DMS53 treated with DMSO at 0.1 percent for 48 hours (cell line): ENCODE results near the gene SH3BGRL2.
A peak's percentile ranks its signal among the peaks of the same experiment; 100 is the strongest.

ENCODE experiments used
- DNase-seq: peaks from one replicate; lab custom pipeline; 2025; ENCODE audit not compliant: unreplicated experiment; lab: John Stamatoyannopoulos, UW

The SH3BGRL2 gene

DNA sequence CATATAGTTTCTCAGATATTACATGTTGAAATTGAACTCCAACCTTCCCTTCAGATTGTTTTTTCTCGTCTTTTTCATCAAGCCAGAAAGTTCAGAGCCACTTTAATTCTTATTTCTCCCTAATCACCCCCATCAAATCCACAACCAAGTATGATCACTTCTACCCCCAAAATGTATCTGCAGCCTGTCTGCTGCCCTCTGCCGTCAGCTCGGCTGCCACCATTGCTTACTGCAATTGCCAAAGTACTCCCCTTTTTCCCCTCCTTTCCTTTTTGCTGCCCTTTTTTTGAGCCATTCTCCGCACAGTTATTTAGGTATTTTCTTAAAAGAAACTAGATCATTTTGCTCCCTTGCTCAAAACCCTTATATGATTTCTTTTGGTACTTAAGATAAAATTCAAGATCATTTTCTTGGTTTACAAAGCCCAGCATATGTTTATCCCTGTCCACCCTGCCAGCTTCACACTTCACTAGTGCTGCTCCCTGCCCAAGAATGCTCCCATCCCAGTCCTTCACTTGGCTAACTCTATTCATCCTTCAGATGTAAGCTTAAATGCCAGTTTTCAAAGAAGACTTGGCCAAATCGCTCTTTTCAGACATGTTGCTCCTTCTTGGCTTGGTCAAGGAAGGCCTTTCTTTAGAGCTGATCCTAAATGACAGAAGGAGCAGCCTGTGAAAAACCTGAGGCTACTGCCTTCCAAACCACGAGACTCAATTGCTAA lies 63.7 kb downstream of the SH3BGRL2 start:
- DNase-seq = no peak

DNA sequence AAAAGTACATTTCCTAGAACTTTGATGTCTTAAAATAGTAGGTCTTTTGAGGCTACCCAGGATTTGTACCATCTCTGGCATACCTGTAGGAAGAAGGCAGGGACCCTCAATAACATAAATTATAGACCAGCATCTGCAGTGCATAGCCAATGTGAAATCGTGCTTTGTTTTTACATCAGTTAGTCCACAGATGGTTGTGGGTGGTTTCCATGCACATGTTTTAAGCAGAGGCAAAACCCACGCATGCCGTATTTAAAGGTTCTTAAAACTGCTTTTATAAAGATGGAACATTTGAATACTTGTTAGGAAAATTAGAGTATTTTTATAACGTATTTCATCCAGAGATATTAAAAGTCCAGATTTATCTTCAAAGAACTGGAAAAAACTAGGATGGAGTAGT lies 66.3 kb downstream of the SH3BGRL2 start:
- DNase-seq = no peak

DNA sequence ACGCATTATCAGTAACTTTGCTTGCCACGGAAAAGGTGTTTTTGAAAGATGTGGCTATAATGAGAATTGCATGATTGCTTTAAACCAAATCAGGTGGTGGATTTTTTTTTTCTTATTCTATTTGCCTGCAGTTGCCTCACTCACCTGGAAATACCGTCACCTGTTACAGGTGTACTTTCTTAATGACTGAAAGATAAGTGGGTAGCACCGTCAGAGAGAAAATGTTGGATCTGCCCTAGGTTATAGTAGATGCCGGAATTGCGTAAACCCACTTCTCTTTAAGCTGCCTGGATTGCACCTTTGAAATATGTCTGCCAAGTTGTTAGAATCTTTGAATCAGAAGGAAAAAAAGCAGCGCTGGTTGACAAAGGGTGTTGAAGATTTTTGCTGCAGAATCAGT lies 68.5 kb downstream of the SH3BGRL2 start:
- DNase-seq = no peak

GRCh38 chr6:79702691-79703090 lies 71.6 kb downstream of the SH3BGRL2 start:
- no peak for DNase-seq

GRCh38 chr6:79704200-79704599 lies 73.1 kb downstream of the SH3BGRL2 start:
- DNase-seq = no peak

- DNase-seq = no peak
Measured at GRCh38 chr6:79705456-79705995, 74.4 kb downstream of the SH3BGRL2 start.

- DNase-seq = no peak
Measured at GRCh38 chr6:79706527-79706926, 75.4 kb downstream of the SH3BGRL2 start.

- no peak for DNase-seq
Measured at GRCh38 chr6:79707621-79708020, 76.5 kb downstream of the SH3BGRL2 start.

DNA sequence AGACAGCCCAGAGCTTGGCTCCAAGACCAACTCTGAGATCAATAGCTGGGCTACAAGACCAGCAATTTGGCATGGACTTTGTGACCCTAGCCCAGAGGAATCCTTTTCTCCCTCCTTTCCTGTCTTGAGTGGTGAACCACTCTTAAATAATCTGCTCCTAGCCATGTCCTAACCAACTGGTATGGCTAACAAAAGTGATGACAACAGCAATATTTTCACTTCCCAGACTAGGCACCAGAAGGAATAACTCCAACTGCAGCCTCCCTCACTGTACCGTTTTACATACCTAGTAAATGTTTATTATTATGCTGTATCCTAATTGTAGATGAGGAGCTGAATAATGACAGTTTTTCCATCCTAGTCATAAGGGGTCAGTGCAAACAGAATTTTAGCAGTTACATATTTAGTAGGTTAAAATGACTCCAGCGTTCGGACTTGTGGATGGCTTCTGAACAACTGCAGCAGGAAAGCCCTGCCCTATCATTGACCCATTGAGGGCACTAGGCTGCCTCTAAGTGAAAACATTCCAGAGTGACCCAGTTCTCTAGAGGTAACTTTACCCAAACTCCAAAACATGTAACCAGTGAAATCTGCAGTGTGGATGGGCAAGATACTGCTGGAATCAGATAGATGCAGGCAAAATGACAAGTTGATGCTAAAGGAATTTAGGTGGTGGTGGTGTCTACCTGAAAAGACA lies 77.1 kb downstream of the SH3BGRL2 start:
- no peak for DNase-seq

- DNase-seq = peak; percentile 48
Measured at GRCh38 chr6:79710127-79710526, 79.0 kb downstream of the SH3BGRL2 start.

- no peak for DNase-seq
Measured at GRCh38 chr6:79711167-79711566, 80.0 kb downstream of the SH3BGRL2 start.

- no peak for DNase-seq
Measured at GRCh38 chr6:79712144-79712543, 81.0 kb downstream of the SH3BGRL2 start.

- no peak for DNase-seq
Measured at GRCh38 chr6:79712616-79713135, 81.5 kb downstream of the SH3BGRL2 start.

GRCh38 chr6:79713701-79714322 lies 82.7 kb downstream of the SH3BGRL2 start:
- DNase-seq = peak; percentile 39

- no peak for DNase-seq
Measured at GRCh38 chr6:79717989-79718388, 86.9 kb downstream of the SH3BGRL2 start.

DNA sequence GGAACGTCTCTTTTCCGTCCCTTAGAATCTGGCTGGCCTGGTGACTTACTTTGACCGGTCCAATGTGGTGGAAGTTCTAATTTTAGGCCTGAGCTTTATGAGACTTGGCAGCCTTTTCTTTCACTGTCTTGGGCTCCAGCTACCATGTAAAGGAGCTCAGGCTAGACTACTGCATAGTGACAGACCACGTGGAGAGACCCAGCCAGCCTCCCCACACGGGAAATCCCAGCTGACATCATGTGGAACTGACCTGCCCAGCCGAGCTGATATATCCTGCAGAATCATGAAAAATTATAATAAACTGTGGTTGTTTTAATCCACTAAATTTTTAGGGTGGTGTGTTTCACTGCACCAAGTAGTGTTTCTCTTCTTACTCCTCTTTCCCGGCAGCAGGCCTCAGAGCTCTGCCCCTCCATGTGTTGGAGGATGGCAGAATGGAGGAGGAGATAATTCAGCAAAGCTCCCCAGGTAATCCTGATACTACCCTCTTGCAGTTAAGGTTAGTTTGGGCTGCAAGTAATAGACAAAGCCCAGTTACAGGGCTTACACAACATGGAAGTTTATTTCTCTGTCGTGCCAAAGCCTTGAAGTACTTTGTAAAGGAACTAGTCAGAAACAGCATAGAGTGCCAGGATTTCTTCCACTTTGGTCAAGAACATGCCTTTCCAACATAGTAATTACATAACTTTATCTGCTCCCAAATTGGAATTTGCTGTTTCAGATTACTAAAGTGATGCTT lies 87.5 kb downstream of the SH3BGRL2 start:
- DNase-seq = no peak

DNA sequence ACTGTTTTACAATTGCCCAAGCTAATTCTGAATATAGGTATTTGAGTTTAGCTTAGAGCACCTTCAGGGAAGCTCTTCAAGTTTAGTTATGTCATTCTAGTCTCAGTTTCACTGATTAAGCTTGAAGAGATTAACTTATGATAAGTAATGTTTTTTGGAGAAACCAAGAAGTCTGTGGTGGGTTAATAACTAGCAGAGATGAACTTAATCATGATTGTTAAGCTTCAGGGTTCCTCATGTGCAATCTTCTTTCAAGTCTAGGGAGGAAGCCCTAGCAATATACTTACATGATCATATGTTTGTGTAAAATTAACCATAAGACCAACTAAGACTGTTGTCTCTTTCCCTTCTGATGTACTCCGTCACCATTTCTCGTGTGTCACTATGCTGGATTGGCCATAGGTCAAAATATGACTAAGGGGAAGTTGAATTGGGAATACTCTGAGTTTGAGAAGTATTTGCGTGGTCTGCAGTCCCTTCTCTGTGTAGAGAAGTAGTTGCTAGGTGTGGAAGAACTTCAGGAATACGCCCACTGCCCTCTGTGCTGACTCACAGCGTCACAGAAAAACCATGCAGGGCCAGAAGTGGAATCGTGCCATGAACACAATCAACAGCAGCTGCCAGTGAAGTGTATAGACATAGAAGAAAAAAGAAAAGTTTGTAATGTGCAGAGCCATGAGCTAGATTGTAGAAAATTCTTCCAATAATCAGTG lies 88.3 kb downstream of the SH3BGRL2 start:
- no peak for DNase-seq

- DNase-seq = no peak
Measured at GRCh38 chr6:79724816-79725215, 93.7 kb downstream of the SH3BGRL2 start.

DNA sequence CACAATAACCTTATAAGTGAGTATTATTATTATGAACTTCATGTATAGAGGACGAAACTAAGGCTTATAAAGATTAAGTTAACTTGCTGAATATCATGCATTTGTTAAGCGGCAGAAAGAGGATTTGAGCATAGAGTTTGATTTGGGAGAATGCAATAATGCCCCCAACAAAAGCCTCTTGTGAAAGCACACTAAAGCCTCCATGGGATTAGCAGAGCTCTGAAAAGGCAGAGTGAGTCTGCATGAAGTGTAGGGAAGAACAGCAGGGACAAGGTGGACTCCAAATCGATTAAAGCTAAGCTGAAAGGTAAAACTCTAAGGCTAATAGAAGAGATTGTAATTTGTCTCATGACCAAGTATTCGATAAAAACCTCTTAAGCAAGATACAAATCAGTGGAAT lies 100.3 kb downstream of the SH3BGRL2 start:
- DNase-seq = no peak

DNA sequence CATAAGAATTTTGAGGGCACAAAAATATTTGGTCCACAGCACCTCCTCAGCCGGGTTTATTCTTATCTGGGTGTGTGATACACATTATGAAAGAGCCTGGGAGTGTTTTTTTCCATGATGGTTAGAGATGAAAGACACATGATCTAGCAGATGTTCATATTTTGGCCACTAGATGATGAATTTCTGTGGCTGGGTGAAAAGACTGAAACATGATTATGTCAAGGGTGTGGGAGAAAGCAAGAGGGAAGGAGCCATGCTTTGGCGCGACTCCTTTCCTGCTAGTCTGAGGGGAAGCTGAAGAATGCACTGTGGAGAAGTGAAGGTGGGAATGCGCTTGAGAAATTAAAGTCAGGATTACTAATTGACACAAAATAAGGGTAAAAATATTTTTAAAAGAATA lies 102.3 kb downstream of the SH3BGRL2 start:
- no peak for DNase-seq
